HL-60/S4 treated with phorbol 12-myristate 13-acetate at 8.2 ng/mL for 4 days and 3 days (cell line): ENCODE measurements around the gene IL1RL2.

Experiments
- in situ Hi-C: fragments of 300-500 bp; cut with MboI; formaldehyde crosslinking; loops from 2 replicates; pipeline ENCODE4 v1.15.0; 2022; ENCODE audit warnings: low sequenced_read_pairs

Gene IL1RL2

DNA sequence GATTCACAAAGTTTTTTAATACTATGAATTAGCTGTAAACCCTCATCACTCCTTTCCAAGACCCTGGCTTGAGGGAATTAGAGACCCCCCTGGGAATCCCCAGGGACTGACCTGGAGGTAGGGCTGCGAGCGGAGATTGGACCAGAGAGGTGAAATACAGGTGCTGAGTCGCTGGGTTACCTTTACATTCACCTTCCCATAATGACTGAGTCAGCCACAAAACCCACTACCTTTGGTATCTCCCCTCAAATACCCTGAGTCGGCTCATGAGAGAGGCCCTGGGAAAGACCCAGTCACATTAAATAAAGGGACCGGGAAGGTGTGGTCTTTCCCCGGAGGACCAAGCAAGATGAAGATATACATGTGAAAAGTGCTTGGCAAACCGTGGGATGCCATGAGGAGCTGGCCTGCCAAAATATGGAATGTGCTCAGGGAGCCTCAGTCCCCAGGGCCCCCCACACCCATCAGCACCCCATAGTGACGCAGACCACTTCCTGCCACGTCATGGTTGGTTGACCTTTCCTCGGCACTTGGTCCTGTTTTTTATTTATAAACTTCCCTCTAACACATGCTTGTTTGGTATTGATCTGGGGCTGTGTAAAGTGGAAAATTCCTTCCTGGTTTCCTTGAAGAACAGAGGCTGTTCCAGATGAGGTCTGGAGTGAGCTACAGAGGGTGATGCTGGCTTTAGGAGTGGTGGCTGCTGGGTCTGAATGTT is 51.4 kb downstream of the IL1RL2 start:
- in situ Hi-C loops = loop anchor here (5.0 kb wide), 1 partner anchor 216 kb away; no protein-coding TSS in a partner anchor

DNA sequence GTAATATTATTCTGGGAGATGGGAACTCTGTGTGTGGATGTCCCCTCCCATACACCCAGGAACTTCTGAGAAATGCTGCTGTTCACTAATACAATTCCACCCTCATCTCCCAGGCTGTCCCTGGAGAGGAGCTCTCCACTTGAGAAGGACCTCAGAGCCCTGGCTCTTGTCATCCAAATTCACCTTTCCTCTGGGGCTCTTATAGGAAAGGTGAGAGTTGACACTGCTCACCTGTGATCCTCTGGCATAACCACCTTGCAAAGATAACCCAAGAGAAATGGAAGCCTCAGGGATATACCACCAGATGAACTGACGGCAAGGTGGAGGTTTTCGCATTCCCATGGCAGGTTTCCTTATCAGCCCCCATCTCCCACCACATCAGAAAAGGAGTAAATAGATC is 52.0 kb downstream of the IL1RL2 start:
- in situ Hi-C loops = loop anchor here (5.0 kb wide), 1 partner anchor 216 kb away; no protein-coding TSS in a partner anchor

DNA sequence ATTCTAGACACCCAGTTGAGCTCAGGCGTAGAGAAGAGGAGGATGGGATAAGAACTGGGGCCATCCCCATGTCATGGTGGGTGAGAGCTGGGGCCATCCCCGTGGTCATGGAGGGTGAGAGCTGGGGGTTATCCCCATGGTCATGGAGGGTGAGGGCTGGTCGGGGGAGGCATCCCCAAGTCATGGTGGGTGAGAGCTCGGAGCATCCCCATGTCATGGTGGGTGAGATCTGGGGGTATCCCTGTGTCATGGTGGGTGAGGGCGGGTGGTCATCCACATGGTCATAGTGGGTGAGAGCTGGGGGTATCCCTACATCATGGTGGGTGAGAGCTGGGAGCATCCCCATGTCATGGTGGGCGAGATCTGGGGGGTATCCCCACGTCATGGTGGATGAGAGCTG is 52.5 kb downstream of the IL1RL2 start:
- in situ Hi-C loops = loop anchor here (5.0 kb wide), 1 partner anchor 217 kb away; no protein-coding TSS in a partner anchor

DNA sequence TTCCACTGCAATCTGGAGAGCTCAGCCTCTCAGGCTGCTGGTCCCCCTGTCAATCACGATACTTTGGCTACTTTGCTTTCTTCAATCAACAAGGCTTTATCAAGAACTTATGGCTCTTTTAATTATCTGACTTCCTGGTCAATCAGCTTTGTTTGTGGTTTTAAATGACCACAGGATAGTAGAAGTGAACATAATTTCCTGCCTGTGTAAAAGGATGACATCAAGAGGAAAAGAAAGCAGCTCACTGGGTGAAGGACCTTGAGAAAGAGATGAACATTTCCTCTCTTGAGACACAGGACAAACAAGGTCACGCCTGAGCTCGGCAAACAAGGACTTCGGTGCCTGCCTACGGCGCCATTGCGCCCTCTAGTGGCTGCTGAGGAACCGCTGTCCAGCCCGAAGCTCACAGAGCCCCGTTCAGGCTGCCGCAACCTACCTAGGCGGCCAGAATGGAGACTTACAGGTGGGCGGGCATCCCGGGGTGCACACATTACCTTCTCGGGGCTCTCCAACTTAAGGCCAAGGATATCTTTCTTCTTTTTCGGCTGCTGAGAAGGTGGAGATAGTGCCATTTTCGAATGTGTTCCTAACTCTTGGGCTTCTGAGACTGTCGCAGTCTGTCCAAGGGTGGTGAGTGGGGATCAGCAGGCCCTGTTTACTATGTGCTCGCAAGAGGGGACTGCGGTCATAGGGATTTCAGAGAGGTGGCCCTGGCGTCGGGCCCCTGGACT is 54.0 kb downstream of the IL1RL2 start:
- in situ Hi-C loops = no loop called here

DNA sequence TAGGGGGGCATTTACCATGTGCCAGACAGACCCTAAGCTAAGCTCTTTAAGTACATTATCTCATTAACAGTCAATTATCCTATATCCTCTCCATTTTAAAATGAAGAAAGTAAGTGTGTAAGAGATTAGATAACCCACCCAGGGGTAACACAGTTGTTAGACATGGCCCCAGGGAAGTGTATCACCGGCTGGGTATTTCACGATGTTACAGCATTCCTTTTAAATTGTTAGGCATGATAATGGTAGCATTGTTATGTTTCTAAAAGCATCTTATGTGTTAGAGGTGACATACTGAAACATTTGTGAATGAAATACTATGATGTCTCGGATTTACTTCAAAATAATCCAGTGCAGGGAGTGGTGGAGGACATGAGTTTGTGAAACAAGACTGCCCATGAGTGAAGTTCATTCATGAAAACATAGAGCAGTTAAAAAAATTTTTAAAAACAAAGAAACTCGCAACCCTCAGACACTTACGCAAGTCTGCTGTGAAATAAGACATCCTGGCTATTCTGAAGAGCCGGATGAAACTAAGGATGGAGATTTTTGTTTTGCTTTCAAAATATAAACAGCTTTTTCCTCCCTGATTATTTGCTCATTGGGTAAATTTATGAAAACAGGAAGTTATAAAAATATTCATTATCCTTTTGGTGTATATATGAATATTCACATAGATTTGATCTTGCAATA is 54.9 kb downstream of the IL1RL2 start:
- in situ Hi-C loops = no loop called here

DNA sequence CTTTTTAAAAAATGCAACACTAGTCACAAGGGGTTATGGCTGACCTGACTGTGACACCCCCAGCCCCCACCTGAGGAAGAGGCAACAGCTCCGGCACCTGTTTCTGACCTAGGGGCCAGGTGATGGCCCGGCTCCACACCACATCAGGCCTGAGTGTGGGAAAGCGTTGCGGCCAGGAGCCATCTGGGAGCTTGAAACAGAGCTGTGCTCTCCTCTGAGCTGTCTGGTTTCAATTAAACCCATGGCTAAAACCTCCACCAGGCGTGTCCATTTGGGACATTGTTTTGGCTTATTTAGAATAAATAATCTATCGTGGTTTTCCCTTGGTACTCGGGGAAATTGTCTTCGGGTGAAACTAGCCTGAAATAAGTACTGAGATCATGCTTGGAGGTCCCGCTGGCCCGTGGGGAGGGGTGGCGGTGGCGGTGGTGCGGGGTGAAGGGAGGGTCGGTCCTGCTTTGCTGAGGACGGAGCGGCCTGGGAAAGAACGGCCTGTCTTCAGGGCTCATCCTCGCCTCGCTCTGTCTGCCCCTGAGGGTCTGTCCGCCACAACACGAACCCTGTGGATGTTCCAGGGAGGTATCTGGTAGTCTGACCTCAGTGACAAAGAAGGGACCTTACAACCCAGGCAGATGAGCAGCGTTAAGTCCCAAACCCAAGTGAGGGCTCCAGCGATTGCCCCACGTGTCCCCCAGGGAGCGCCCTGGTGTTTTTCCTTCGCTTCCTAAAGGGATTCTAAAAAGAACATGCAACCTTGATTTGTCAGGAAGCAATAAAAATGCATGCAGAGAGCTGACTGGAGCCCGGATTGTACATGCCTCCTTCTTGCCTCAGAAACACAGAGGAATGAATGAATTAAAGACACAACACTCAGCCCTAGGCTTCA is 58.7 kb downstream of the IL1RL2 start:
- in situ Hi-C loops = no loop called here

DNA sequence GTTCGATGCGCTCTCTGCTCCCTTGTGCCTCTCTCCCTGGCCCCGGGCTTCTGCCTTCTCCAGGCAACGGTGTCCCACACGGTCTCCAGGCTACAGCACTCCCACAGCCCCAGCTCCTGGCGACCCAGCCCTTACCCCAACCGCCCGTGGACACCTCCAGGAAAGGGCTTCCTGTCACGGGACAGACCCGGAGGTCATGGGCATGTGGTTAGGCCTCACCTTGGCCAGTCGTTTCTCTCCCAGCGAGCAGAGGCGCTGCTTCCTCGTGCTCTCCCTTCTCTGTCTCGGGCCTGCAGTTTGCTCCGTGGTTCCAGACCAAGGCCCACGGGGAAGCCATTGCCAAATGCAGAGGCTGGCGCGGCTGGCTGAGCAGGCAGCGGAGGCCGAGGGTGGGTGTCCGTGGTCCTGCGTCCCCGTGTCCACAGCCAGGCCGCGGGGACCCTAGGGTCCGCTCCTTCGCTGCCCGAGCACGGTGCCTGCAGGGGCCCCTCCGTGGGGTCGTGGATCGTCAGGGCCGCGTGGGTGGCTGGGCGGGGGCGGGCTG is 63.5 kb downstream of the IL1RL2 start:
- in situ Hi-C loops = loop anchor here (10.0 kb wide), 2 partner anchors 104 to 184 kb away; partner anchors contain the start of gene IL18R1

DNA sequence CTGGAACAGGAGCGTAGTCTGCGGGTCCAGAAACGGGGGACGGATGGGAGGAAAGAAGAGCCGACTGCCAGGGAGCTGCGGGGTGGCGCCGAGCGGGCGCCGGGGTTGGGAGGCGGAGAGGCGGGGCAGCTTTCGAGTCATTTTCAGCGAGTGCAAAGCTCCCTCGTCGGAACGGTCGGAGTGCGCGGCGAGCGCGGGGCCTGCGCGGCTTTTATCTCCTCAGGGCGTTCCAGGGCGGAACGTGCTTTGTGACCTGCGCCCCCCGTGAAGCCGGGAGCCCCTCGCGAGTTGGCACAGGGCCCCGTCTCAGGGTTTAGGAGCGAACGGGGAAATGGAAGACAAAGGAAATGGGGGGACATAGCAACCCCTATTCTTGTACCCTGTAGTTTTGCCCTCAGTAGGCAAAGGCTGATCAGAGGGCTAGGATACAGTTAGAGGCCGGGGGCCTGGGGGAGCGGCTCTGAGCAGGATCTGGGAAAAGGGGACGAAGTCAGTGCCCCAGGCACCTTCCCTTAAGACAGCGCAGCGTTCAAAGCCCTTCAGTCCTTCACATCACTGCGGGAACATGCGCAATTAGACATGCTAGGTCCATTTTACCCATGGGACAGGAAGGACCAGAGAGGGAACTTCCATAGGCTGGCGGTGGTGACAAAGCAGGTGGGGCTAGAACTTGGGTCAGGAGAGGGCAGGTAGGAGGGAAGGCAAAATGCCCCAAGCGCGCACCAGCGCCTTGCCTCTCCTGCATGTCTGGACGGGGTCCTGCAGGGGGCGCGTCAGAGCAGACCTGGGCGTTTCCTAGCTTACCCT is 64.4 kb downstream of the IL1RL2 start:
- in situ Hi-C loops = loop anchor here (10.0 kb wide), 2 partner anchors 104 to 184 kb away; partner anchors contain the start of gene IL18R1

DNA sequence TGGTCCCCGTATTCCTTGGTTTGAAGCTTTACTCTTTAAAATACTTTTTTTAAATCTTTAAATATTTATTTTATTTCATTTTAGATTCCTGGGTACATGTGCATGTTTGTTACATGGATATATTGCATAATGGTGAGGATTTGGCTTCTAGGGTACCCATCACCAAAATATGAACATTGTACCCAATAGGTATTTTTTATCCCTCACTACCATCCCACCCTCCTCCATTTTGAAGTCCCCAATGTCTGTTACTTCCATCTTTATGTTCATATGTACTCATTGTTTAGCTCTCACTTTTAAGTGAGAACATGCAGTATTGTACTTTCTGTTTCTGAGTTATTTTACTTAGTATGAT is 65.0 kb downstream of the IL1RL2 start:
- in situ Hi-C loops = loop anchor here (10.0 kb wide), 2 partner anchors 103 to 183 kb away; partner anchors contain the start of gene IL18R1

DNA sequence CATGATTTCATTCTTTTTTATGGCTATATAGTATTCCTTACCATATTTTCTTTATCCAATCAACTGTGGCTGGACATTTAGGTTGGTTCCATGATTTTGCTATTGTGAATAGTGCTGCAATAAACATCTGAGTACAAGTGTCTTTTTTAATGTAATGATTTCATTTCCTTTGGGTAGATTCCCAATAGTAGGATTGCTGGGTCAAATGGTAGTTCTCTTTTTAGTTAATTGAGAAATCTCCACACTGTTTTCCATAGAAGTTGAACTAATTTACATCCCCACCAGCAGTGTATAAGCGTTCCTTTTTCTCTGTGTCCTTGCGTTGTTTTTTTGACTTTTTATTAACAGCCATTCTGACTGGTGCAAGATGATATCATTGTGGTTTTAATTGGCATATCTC is 65.4 kb downstream of the IL1RL2 start:
- in situ Hi-C loops = loop anchor here (10.0 kb wide), 2 partner anchors 103 to 183 kb away; partner anchors contain the start of gene IL18R1

DNA sequence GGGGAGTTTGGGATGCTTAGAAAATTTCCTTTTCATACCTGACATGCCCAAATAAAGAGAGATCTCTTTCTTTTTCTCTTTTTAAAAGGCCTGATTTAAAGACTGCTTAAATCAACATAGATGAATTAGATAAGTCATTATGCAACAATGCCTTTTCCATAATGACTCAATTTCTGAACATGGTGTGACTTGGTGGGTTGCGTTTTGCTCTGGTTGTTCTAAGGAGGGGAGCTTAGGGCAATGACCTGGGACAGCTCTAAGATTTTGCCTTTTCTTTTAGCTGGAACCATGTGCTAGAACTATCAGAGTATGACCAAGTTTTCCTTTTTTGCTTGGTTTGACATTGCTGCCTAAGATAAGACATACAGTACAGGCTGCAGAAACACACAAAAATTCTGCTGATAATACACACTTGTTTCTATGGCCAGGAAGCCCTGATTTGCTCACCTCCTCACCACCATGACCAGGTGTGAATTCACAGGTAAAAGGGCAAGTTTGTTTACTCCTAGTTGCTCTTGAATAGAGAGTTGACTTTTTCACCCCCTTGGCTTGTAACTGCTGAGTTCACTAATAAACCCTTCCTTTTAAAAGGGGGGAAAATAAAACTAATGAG is 66.4 kb downstream of the IL1RL2 start:
- in situ Hi-C loops = loop anchor here (10.0 kb wide), 2 partner anchors 102 to 182 kb away; partner anchors contain the start of gene IL18R1

DNA sequence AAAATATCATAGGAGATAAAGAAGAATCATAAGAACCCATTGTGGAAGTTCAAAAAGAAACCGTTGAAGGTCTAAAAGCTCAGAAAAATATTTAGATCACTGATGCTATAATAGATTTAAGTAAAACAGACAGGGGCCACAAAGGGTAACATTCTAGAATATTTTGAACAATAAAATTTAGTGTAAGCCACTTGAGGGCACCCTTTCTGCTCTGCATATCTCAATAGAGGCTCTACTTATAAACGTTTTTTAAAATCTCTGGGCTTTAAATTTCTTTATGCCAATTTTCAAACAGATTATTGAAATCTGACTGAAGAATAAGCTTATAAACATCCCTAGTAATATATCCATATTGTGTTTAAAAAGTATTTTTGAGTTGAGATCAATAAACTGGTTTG is 66.9 kb downstream of the IL1RL2 start:
- in situ Hi-C loops = loop anchor here (10.0 kb wide), 2 partner anchors 101 to 181 kb away; partner anchors contain the start of gene IL18R1

DNA sequence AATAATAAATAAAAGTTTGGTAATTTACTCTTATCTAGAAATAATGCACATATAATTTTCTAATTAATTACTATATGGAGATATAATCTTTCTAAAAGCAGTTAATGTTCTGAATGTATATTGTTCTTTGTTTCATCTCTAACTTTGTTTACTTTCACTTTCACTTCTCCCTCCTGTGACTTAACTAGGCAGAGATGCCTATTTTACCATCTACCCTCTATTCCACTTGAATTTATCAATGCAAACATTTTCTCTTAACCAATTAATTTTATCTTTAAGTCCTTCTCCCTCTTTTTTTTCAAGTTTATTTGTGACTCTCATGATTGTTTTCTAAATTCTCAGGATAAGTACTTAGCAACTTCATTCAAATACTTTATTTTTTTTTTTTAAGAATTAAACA is 69.5 kb downstream of the IL1RL2 start:
- in situ Hi-C loops = loop anchor here (10.0 kb wide), 2 partner anchors 99 to 179 kb away; partner anchors contain the start of gene IL18R1

DNA sequence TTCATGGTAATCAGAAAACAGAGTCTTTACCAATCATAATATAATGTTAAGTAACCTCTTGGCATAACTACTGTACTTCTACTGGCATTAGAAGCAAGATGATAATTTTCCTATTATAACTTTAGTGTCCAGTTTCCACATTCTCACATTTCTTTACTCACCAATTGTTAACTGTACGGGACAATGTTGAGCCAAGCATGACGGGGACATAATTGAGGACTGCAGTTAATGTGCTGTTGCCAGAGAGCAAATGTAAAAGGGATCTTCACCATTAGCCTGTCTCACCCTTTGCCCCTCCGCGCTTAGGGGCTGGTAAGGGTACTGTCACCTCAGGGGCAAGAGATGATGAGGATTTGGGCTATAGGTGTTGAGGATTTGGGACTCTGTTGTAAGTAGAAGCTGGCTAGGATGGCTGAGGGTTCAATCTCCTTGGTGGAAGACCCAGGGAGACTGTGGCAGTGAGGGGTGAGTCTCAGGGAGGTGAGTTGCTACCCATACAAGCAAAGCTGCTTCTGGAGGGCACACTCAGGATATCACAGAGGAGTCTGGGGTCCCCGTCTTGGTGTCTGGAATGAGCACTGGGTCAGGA is 70.1 kb downstream of the IL1RL2 start:
- in situ Hi-C loops = loop anchor here (10.0 kb wide), 2 partner anchors 98 to 178 kb away; partner anchors contain the start of gene IL18R1

DNA sequence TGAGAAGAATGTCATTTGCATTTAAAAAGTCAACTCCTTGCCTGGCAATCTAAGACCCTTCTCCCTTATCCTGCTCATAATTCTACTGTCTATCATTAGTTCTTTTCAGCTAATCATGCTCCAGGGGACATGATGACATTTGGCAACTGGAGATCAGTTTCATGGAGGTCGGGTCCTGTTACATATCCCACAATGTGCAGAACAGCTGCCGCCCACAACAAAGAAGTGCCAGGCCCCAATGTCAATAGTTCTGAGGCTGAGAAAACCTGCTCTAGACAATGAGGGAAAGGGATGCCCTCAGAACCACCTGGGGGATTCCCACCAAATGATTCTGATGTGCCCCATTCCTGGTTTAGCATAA is 71.2 kb downstream of the IL1RL2 start:
- in situ Hi-C loops = loop anchor here (10.0 kb wide), 2 partner anchors 97 to 177 kb away; partner anchors contain the start of gene IL18R1

DNA sequence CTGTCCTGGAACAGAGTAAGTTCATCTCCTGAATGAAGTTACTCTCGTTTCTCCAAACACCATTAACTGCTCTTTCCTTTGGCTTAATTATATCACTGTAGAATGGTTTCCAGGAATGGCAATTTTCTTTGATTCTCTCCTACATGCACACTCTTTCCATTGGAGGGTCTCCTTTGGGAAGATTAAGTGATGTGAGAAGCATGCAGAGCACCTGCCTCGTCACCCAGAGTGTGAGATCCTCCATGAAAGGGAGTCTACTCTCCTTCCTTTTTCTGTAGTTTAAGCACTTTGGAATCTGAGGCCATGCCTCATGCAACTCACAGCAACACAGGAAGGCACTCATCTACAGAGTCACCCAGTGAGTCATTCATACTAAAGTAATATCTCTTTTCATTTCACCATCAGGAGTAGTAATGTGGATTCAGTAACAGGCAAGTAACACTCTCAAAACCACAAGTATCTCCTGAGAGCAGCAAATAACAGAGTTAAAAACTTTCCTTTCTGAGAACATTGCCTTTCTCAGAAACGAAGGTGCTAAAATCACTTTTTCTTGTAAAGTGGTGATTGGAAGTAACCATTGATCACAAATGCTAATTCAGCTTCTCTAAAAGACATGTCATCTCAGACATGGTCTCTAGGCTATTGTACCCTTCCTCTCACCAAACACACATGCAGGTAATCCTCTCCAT is 71.7 kb downstream of the IL1RL2 start:
- in situ Hi-C loops = loop anchor here (10.0 kb wide), 2 partner anchors 96 to 176 kb away; partner anchors contain the start of gene IL18R1

DNA sequence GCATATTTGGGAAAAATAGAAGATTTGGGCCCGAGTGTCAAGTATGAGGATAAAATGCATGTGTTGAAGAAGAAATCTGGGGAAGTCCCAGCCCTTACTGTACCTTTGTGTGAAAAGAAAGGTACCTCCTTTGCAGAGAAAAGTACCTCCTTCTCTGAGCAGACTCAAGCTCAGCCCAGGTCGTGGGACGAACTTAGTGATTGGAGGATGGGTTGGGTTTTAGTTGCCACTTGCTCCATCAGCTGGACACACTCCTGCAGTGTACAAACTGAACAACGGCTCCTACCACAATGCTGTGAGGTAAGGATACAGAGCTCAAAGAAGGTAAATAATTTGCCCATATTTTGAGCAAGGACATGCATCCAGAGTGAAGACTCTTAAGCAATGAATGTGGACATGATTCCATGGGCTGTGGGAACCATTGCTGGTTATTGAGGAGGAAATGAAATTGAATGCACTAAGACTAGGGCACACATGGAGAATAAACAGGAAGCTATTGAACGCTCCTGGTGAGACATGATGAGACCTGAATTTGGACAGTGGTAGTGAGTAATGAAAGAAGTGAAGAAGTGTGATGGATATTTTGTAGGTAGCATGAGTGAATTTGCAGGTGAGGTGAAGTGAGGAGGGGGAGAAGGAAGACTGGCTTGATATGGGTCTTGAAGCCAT is 74.8 kb downstream of the IL1RL2 start:
- in situ Hi-C loops = no loop called here
